GM21381 (cell line): Measurements from ENCODE around the gene C6orf89.

Source experiments
- ATAC-seq: cut with Tn5 transposase; IDR thresholded peaks from one replicate; pipeline ENCODE4 v1.9.1; 2021; ENCODE audit warnings: mild to moderate bottlenecking, moderate library complexity; ENCODE audit not compliant: unreplicated experiment

Gene C6orf89

GRCh38 chr6:36967301-36967700, 81.5 kb downstream of the C6orf89 start:
- ATAC-seq: no peak

GRCh38 chr6:36967757-36968156, 82.0 kb downstream of the C6orf89 start:
- ATAC-seq: no peak

- ATAC-seq: no peak
Measured at GRCh38 chr6:36968266-36968977, 82.7 kb downstream of the C6orf89 start.

GRCh38 chr6:36969240-36969691, 83.5 kb downstream of the C6orf89 start:
- ATAC-seq: no peak

GRCh38 chr6:36969988-36970891, 84.5 kb downstream of the C6orf89 start:
- no peak for ATAC-seq

GRCh38 chr6:36970892-36971842, 85.4 kb downstream of the C6orf89 start:
- no peak for ATAC-seq

GRCh38 chr6:36971921-36972673, 86.3 kb downstream of the C6orf89 start:
- ATAC-seq: no peak

GRCh38 chr6:36973190-36973589, 87.4 kb downstream of the C6orf89 start:
- ATAC-seq: no peak

- ATAC-seq: no peak
Measured at GRCh38 chr6:36973647-36974046, 87.9 kb downstream of the C6orf89 start.

- no peak for ATAC-seq
Measured at GRCh38 chr6:36975231-36976006, 89.7 kb downstream of the C6orf89 start.

GRCh38 chr6:36976007-36976264, 90.2 kb downstream of the C6orf89 start:
- ATAC-seq: no peak

- no peak for ATAC-seq
Measured at GRCh38 chr6:36976509-36976908, 90.8 kb downstream of the C6orf89 start.

- no peak for ATAC-seq
Measured at GRCh38 chr6:36976931-36977330, 91.2 kb downstream of the C6orf89 start.

- ATAC-seq: no peak
Measured at GRCh38 chr6:36977470-36977941, 91.8 kb downstream of the C6orf89 start.
